ENCODE data around the gene FCF1. TPM values are rescaled to one million over a fixed set of nuclear protein-coding genes. Genes with fewer than 3 reads are reported as not detected.

Gene FCF1
- total and polyA plus RNA-seq, 2 of the 4 experiments (the other 2 are of a cell fraction), result 37.1 to 45.5 TPM

- no TSS peak for BruUV-seq (replicated peaks)
- ChIA-PET POLR2A (ENCODE audit: unreplicated experiment) (no interaction called here), CTCF (no interaction called here)
- Histone ChIP-seq H3K18ac (ENCODE audit: low read depth, low read length) (no peak overlapping the region), H3K4me2 (ENCODE audit: low read depth, low read length) (no peak overlapping the region), H3K27me3 (ENCODE audit: control insufficient read depth, insufficient read depth, low read length) (no peaks in the 10 kb centered on the region), H3K27ac (ENCODE audit: insufficient read depth, low read length) (no peak overlapping the region), H4K8ac (ENCODE audit: low read depth in 2 of 2, low read length in 2 of 2) (no peak overlapping the region), H3K9ac (ENCODE audit: low read depth, low read length) (no peak overlapping the region), H3K56ac (ENCODE audit: extremely low read depth, insufficient read depth, low read length) (no peak overlapping the region), H2AFZ (replicated peaks; ENCODE audit: low read length, poor library complexity) (no peak overlapping the region), H3K4ac (ENCODE audit: low read depth, low read length) (no peak overlapping the region), H3K23ac (ENCODE audit: low read depth, low read length) (no peak overlapping the region), H3K9me3 (ENCODE audit: control insufficient read depth, insufficient read depth, low read length) (no peaks in the 10 kb centered on the region), H3K9me1 (ENCODE audit: insufficient read depth, low read length) (no peaks in the 10 kb centered on the region), H2AK9ac (replicated peaks; ENCODE audit: low read depth, low read length, poor library complexity) (no peak overlapping the region), H2BK15ac (ENCODE audit: low read depth, low read length) (no peak overlapping the region), H2BK20ac (ENCODE audit: low read depth, low read length) (no peak overlapping the region), H3K79me1 (ENCODE audit: low read depth in 1 of 2, low read length in 2 of 2) (no peaks in the 10 kb centered on the region), H3K4me1 (ENCODE audit: control insufficient read depth, insufficient read depth, low read length) (no peaks in the 10 kb centered on the region), H2AK5ac (ENCODE audit: low read depth, low read length) (no peak overlapping the region), H2BK5ac (ENCODE audit: low read depth, low read length, poor library complexity, severe bottlenecking) (no peak overlapping the region), H3K4me3 (ENCODE audit: insufficient read depth, low read depth, low read length) (no peak overlapping the region), H4K20me1 (ENCODE audit: insufficient read depth, low read length) (no peaks in the 10 kb centered on the region), H3K36me3 (ENCODE audit: control insufficient read depth, insufficient read depth, low read length) (no peaks in the 10 kb centered on the region), H4K91ac (ENCODE audit: insufficient read depth, low read depth, low read length) (no peak overlapping the region), H3K14ac (replicated peaks; ENCODE audit: low read depth, low read length) (no peak overlapping the region), H2BK120ac (ENCODE audit: low read depth, low read length) (no peak overlapping the region), H4K5ac (ENCODE audit: low read depth, low read length) (no peak overlapping the region)
- no peak for ATAC-seq (ENCODE audit: low read depth)
- intact Hi-C loops (cut with micrococcal nuclease), result no loop called here
- WGBS, 2 experiments (ENCODE audit: extremely low coverage in 2 of 2, insufficient read length in 1 of 2), result no CpG with 5 or more reads among the region's 2 CpGs
- no peak for DNase-seq
- dilution Hi-C loops (cut with HindIII; ENCODE audit: low sequenced_read_pairs, unreplicated experiment), result no loop called here
- in situ Hi-C loops (cut with MboI; ENCODE audit: low sequenced_read_pairs), result no loop called here
- TF ChIP-seq MAZ (IDR thresholded peaks at IDR 0.05; ENCODE audit: borderline replicate concordance, low read depth, low read length), result no peak
- TF ChIP-seq USF2 (IDR thresholded peaks at IDR 0.05; ENCODE audit: low read depth, low read length), result no peak
- TF ChIP-seq CTCF (conservative IDR thresholded peaks at IDR 0.05; ENCODE audit: low read depth, low read length), result no peak
- TF ChIP-seq RAD21 (IDR thresholded peaks at IDR 0.05; ENCODE audit: low read length), result no peak
- TF ChIP-seq SMC3 (IDR thresholded peaks at IDR 0.05; ENCODE audit: low read depth, low read length), result no peak
- TF ChIP-seq CHD1 (IDR thresholded peaks at IDR 0.05; ENCODE audit: low read depth, low read length), result no peak
- no peak for TF ChIP-seq RCOR1 (IDR thresholded peaks at IDR 0.05; ENCODE audit: insufficient replicate concordance, low read length)
- no peak for TF ChIP-seq POLR2A (IDR thresholded peaks at IDR 0.05; ENCODE audit: low read depth, low read length)
- TF ChIP-seq MXI1 (IDR thresholded peaks at IDR 0.05; ENCODE audit: borderline replicate concordance, low read depth, low read length), result no peak
- TF ChIP-seq, protein P1, sequence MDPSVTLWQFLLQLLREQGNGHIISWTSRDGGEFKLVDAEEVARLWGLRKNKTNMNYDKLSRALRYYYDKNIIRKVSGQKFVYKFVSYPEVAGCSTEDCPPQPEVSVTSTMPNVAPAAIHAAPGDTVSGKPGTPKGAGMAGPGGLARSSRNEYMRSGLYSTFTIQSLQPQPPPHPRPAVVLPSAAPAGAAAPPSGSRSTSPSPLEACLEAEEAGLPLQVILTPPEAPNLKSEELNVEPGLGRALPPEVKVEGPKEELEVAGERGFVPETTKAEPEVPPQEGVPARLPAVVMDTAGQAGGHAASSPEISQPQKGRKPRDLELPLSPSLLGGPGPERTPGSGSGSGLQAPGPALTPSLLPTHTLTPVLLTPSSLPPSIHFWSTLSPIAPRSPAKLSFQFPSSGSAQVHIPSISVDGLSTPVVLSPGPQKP (IDR thresholded peaks at IDR 0.05; ENCODE audit: borderline replicate concordance, low read depth, low read length), result no peak
- TF ChIP-seq FOS (IDR thresholded peaks at IDR 0.05; ENCODE audit: low read depth, low read length), result no peak
- no peak for TF ChIP-seq CEBPB (IDR thresholded peaks at IDR 0.05; ENCODE audit: low read depth, low read length)
- TF ChIP-seq RFX5 (IDR thresholded peaks at IDR 0.05; ENCODE audit: low read depth, low read length), result no peak
- TF ChIP-seq MAFK (IDR thresholded peaks at IDR 0.05; ENCODE audit: low read depth, low read length), result no peak
- TF ChIP-seq NFE2L2 (IDR thresholded peaks at IDR 0.05; ENCODE audit: low read depth, low read length), result no peak
- TF ChIP-seq BHLHE40 (IDR thresholded peaks at IDR 0.05; ENCODE audit: low read depth, low read length), result no peak
Observed at GRCh38 chr14:74747237-74747636, 34.3 kb downstream of the FCF1 start.
